GM23338 (cell line): ENCODE results near the gene FDXR. TPM values are rescaled to one million over a fixed set of nuclear protein-coding genes. Genes with fewer than 3 reads are reported as not detected.

Experiments used
- ATAC-seq: fragments of 200-7000 bp; cut with Tn5 transposase; 3 replicates; pipeline ENCODE4 v1.9.1; 2020
- DNase-seq: peaks from one replicate; pipeline ENCODE4 v3.0.0-alpha.2; 2015; ENCODE audit warnings: low spot score
- H2AFZ ChIP-seq: fragments of 200-600 bp; sonication (generic); 2 replicates; pipeline ENCODE4 v1.8.0; 2016; ENCODE audit warnings: antibody characterized with exemption, mild to moderate bottlenecking, moderate library complexity
- H3F3A ChIP-seq: fragments of 200-600 bp; sonication (generic); replicated peaks from 2 replicates; pipeline ENCODE4 v1.8.0; 2017; ENCODE audit warnings: antibody characterized with exemption, mixed run types, low read depth
- H3K27ac ChIP-seq: fragments of 200-600 bp; sonication (generic); 2 replicates; pipeline ENCODE4 v1.6.1; 2016; ENCODE audit warnings: low read depth
- H3K27me3 ChIP-seq: fragments of 200-600 bp; sonication (generic); 2 replicates; pipeline ENCODE4 v1.8.0; 2016; ENCODE audit warnings: mild to moderate bottlenecking, mixed run types, moderate library complexity; ENCODE audit not compliant: insufficient read depth
- H3K36me3 ChIP-seq: fragments of 200-600 bp; sonication (generic); 2 replicates; pipeline ENCODE4 v1.8.0; 2016; ENCODE audit warnings: mild to moderate bottlenecking; ENCODE audit not compliant: insufficient read depth
- H3K4me1 ChIP-seq: fragments of 200-600 bp; sonication (generic); 2 replicates; pipeline ENCODE4 v1.8.0; 2016; ENCODE audit warnings: mild to moderate bottlenecking, moderate library complexity; ENCODE audit not compliant: insufficient read depth
- H3K4me2 ChIP-seq: fragments of 200-600 bp; sonication (generic); 2 replicates; pipeline ENCODE4 v1.7.1; 2017; ENCODE audit warnings: mixed run types
- H3K4me3 ChIP-seq: fragments of 200-600 bp; sonication (generic); 2 replicates; pipeline ENCODE4 v1.6.1; 2016; ENCODE audit warnings: mixed run types
- H3K79me2 ChIP-seq: fragments of 200-600 bp; sonication (generic); replicated peaks from 2 replicates; pipeline ENCODE4 v1.8.0; 2017; ENCODE audit warnings: mild to moderate bottlenecking; ENCODE audit not compliant: insufficient read depth
- H3K9me2 ChIP-seq: fragments of 200-600 bp; sonication (generic); 2 replicates; pipeline ENCODE4 v1.8.0; 2017; ENCODE audit not compliant: insufficient read depth
- H4K20me1 ChIP-seq: fragments of 200-600 bp; sonication (generic); replicated peaks from 2 replicates; pipeline ENCODE4 v1.8.0; 2017; ENCODE audit warnings: mild to moderate bottlenecking; ENCODE audit not compliant: insufficient read depth
- H3K27ac Mint-ChIP-seq: 2 replicates; pipeline ENCODE4 v1.8.0; 2020; ENCODE audit warnings: inconsistent platforms, mild to moderate bottlenecking, moderate library complexity, mixed read lengths
- H3K27me3 Mint-ChIP-seq: 3 replicates; pipeline ENCODE4 v1.8.0; 2022; ENCODE audit warnings: low read depth, mild to moderate bottlenecking, moderate library complexity, mixed read lengths, inconsistent platforms; ENCODE audit not compliant: insufficient read depth, poor library complexity
- H3K36me3 Mint-ChIP-seq: 3 replicates; pipeline ENCODE4 v1.8.0; 2021; ENCODE audit warnings: low read depth, mild to moderate bottlenecking, inconsistent platforms, moderate library complexity, mixed read lengths
- H3K4me1 Mint-ChIP-seq: 3 replicates; pipeline ENCODE4 v1.8.0; 2020; ENCODE audit warnings: mild to moderate bottlenecking, inconsistent platforms, mixed read lengths
- H3K4me3 Mint-ChIP-seq: 3 replicates; pipeline ENCODE4 v1.8.0; 2021; ENCODE audit warnings: moderate library complexity, mild to moderate bottlenecking, inconsistent platforms, mixed read lengths
- H3K9me3 Mint-ChIP-seq: 3 replicates; pipeline ENCODE4 v1.8.0; 2020; ENCODE audit warnings: moderate library complexity, mild to moderate bottlenecking, inconsistent platforms, mixed read lengths
- CREB1 ChIP-seq: fragments of 250-450 bp; sonication (Bioruptor Pico); IDR thresholded peaks from 2 replicates; pipeline ENCODE4 v1.5.0; 2020; ENCODE audit warnings: low read depth, mild to moderate bottlenecking, moderate library complexity
- CTCF ChIP-seq, 2 experiments: fragments of 200-600 bp in 1 of 2; sonication (generic) in 1 of 2; conservative IDR thresholded peaks; 2 replicates each; pipeline versions ENCODE4 v1.5.1 to v1.6.1; 2016 to 2017; ENCODE audit warnings: antibody characterized with exemption in 2 of 2, low read depth in 2 of 2, mild to moderate bottlenecking in 2 of 2, moderate library complexity in 1 of 2
- ETS1 ChIP-seq: IDR thresholded peaks from 2 replicates; pipeline ENCODE4 v1.6.1; 2016; ENCODE audit warnings: antibody characterized with exemption
- EZH2phosphoT487 ChIP-seq: fragments of 200-600 bp; sonication (generic); IDR thresholded peaks from one replicate; pipeline ENCODE4 v1.8.1; 2018; ENCODE audit warnings: antibody characterized with exemption; ENCODE audit not compliant: unreplicated experiment
- JUNB ChIP-seq: IDR thresholded peaks from one replicate; pipeline ENCODE4 v1.6.1; 2016; ENCODE audit warnings: antibody characterized with exemption; ENCODE audit not compliant: unreplicated experiment
- NANOG ChIP-seq: IDR thresholded peaks from 2 replicates; pipeline ENCODE4 v1.6.1; 2016; ENCODE audit warnings: antibody characterized with exemption, borderline replicate concordance
- POLR2AphosphoS5 ChIP-seq: IDR thresholded peaks from 2 replicates; pipeline ENCODE4 v1.6.1; 2016; ENCODE audit warnings: antibody characterized with exemption, low read depth
- ZNF114 ChIP-seq: fragments of 250-450 bp; sonication (Bioruptor Pico); IDR thresholded peaks from 2 replicates; pipeline ENCODE4 v1.5.0; 2020; ENCODE audit warnings: mild to moderate bottlenecking, moderate library complexity
- ZNF331 ChIP-seq: fragments of 250-450 bp; sonication (Bioruptor Pico); IDR thresholded peaks from 2 replicates; pipeline ENCODE4 v1.5.0; 2020; ENCODE audit warnings: low read depth, mild to moderate bottlenecking, moderate library complexity
- ZNF462 ChIP-seq: fragments of 250-450 bp; sonication (Bioruptor Pico); IDR thresholded peaks from 2 replicates; pipeline ENCODE4 v1.5.0; 2020; ENCODE audit warnings: mild to moderate bottlenecking, moderate library complexity
- polyA plus RNA-seq: library from polyadenylated mRNA; unstranded; fragments of >200 nt; fragmentation: Nextera tagmentation; extraction: Ambion mirVana; gene quantifications from 2 replicates; pipeline ENCODE4 v1.2.1, GENCODE V29; 2016
- total RNA-seq: library from RNA; depleted of rRNA; stranded (reverse); fragments of >200 nt; shearing (Covaris generic); gene quantifications from 2 replicates; pipeline ENCODE4 v1.2.3, GENCODE V29; 2014

The FDXR gene
- total and polyA plus RNA-seq, 2 experiments from 2014 or later: 21.7 to 33.1 TPM

- H3K27ac ChIP-seq: no peak overlapping the region
- ATAC-seq: no peak
- no peak overlapping the region for H2AFZ ChIP-seq
- H3K4me3 ChIP-seq: no peak overlapping the region
- Mint-ChIP-seq H3K27ac (no peak overlapping the region), H3K36me3 (peaks cover 3% of the 10 kb centered on the region; the same call in 1 of the 3 replicates), H3K9me3 (peaks cover 5% of the 10 kb centered on the region; the same call in 2 of the 3 replicates), H3K4me3 (no peak overlapping the region), H3K4me1 (peaks cover 12% of the 10 kb centered on the region), H3K27me3 (peaks cover 12% of the 10 kb centered on the region)
- H3K4me1 ChIP-seq: peaks cover 5% of the 10 kb centered on the region
- no peaks in the 10 kb centered on the region for H3K9me2 ChIP-seq
- no peaks in the 10 kb centered on the region for H3K27me3 ChIP-seq
- H3K36me3 ChIP-seq: no peaks in the 10 kb centered on the region
- TF ChIP-seq ETS1 (no peak), CREB1 (CRISPR knock-in tag) (no peak), EZH2phosphoT487 (no peak), POLR2AphosphoS5 (no peak), JUNB (no peak), ZNF331 (CRISPR knock-in tag) (no peak), NANOG (no peak), CTCF (conservative IDR thresholded peaks at IDR 0.05; ENCODE audit: low read depth in 2 of 2) (no peak), ZNF114 (CRISPR knock-in tag) (no peak), ZNF462 (CRISPR knock-in tag) (no peak)
- no peaks in the 10 kb centered on the region for H3F3A ChIP-seq
- no peak overlapping the region for H3K4me2 ChIP-seq
- no peak for DNase-seq
- H4K20me1 ChIP-seq: no peaks in the 10 kb centered on the region
- no peaks in the 10 kb centered on the region for H3K79me2 ChIP-seq
These were observed 30.9 kb upstream of the FDXR start for GRCh38 chr17:74903671-74904070.
